Lower leg skin (tissue), 3 donors: ENCODE measurements around the gene AGBL5.

ENCODE experiments used
- CTCF ChIP-seq, 3 donors: fragments of 450-650 bp; IDR thresholded peaks; one replicate each; pipeline ENCODE4 v1.5.1; 2016; ENCODE audit warnings: antibody characterized with exemption in 3 of 3, mild to moderate bottlenecking in 3 of 3, moderate library complexity in 2 of 3
- POLR2A ChIP-seq, 2 donors: fragments of 450-650 bp; IDR thresholded peaks; one replicate each; pipeline ENCODE4 v1.6.1; 2016 to 2017; ENCODE audit warnings: antibody characterized with exemption in 2 of 2, mild to moderate bottlenecking in 1 of 2, moderate library complexity in 1 of 2

- TF ChIP-seq CTCF (IDR thresholded peaks at IDR 0.05), result no peak
- TF ChIP-seq POLR2A (IDR thresholded peaks at IDR 0.05), result no peak
Measured at GRCh38 chr2:27084297-27085061, 33.0 kb downstream of the AGBL5 start.
